ENCODE measurements around the gene MGA. TPM values are rescaled to one million over a fixed set of nuclear protein-coding genes. Genes with fewer than 3 reads are reported as not detected.

Gene MGA
- 31.8 and 38.9 TPM in 2 replicates for total RNA-seq

GRCh38 chr15:41660235-41661077 is at the start of gene MGA:
Gene MGA, plus strand, starts transcription at chr15:41660405.

GRCh38 chr15:41774062-41774881 is 114.1 kb downstream of the MGA start, which contains the start of gene MAPKBP1:
Gene MAPKBP1, plus strand, starts transcription at chr15:41774484. Its CDS starts 792 bp downstream, at chr15:41775276.

Small RNA genes lying within 50 kb of the gene (small RNA-seq; reads per million reads assigned to genes)
- not detected for gene MIR626

Other genes with a start within 250 kb of the MGA start
- 26.1 and 32.5 TPM in 2 replicates for gene RTF1, start 243.3 kb upstream of the MGA start, total RNA-seq
- 0.65 and 1.6 TPM in 2 replicates for gene ITPKA, start 166.5 kb upstream of the MGA start, total RNA-seq
- gene LTK, start 146.6 kb upstream of the MGA start, total RNA-seq, result 0.10 TPM in 1 of 2 replicates, not detected in the other
- gene RPAP1, start 116.1 kb upstream of the MGA start, total RNA-seq, result 14.4 and 25.8 TPM in 2 replicates
- 7.8 and 9.3 TPM in 2 replicates for gene TYRO3, start 101.2 kb upstream of the MGA start, total RNA-seq
- gene MAPKBP1, start 114.1 kb downstream of the MGA start, total RNA-seq, result 26.5 and 32.6 TPM in 2 replicates
- gene JMJD7, start 167.7 kb downstream of the MGA start, total RNA-seq, result 3.5 and 5.9 TPM in 2 replicates
- gene PLA2G4B, start 178.4 kb downstream of the MGA start, total RNA-seq, result 0.67 and 28.1 TPM in 2 replicates
- gene SPTBN5, start 233.6 kb downstream of the MGA start, total RNA-seq, result 3.9 and 15.2 TPM in 2 replicates

Data from vein endothelial cell (primary cell).